GM18517 (cell line): ENCODE results near the gene DGKI.

Experiments
- ATAC-seq: cut with Tn5 transposase; IDR thresholded peaks from one replicate; pipeline ENCODE4 v1.9.1; 2021; ENCODE audit warnings: mild to moderate bottlenecking, moderate library complexity; ENCODE audit not compliant: unreplicated experiment

DGKI gene

GRCh38 chr7:137791930-137792329 lies 54.8 kb downstream of the DGKI start:
- no peak for ATAC-seq

GRCh38 chr7:137790828-137791227 lies 55.9 kb downstream of the DGKI start:
- ATAC-seq = no peak

GRCh38 chr7:137789215-137789882 lies 57.4 kb downstream of the DGKI start:
- ATAC-seq = no peak

- no peak for ATAC-seq
Measured at GRCh38 chr7:137787301-137787976, 59.3 kb downstream of the DGKI start.

- ATAC-seq = no peak
Measured at GRCh38 chr7:137778511-137778910, 68.3 kb downstream of the DGKI start.

- no peak for ATAC-seq
Measured at GRCh38 chr7:137774793-137775201, 72.0 kb downstream of the DGKI start.

GRCh38 chr7:137772748-137773147 lies 74.0 kb downstream of the DGKI start:
- ATAC-seq = no peak

GRCh38 chr7:137772316-137772715 lies 74.5 kb downstream of the DGKI start:
- ATAC-seq = no peak

GRCh38 chr7:137771679-137772078 lies 75.1 kb downstream of the DGKI start:
- ATAC-seq = no peak

GRCh38 chr7:137771273-137771672 lies 75.5 kb downstream of the DGKI start:
- no peak for ATAC-seq

- no peak for ATAC-seq
Measured at GRCh38 chr7:137768366-137768765, 78.4 kb downstream of the DGKI start.

GRCh38 chr7:137762334-137762733 lies 84.4 kb downstream of the DGKI start:
- ATAC-seq = no peak

- ATAC-seq = no peak
Measured at GRCh38 chr7:137760111-137760510, 86.7 kb downstream of the DGKI start.

GRCh38 chr7:137757146-137757925 lies 89.4 kb downstream of the DGKI start:
- no peak for ATAC-seq

GRCh38 chr7:137755846-137756651 lies 90.7 kb downstream of the DGKI start:
- ATAC-seq = no peak

- no peak for ATAC-seq
Measured at GRCh38 chr7:137755427-137755826, 91.3 kb downstream of the DGKI start.

- ATAC-seq = no peak
Measured at GRCh38 chr7:137753948-137754851, 92.6 kb downstream of the DGKI start.

- ATAC-seq = no peak
Measured at GRCh38 chr7:137753575-137753947, 93.2 kb downstream of the DGKI start.

- no peak for ATAC-seq
Measured at GRCh38 chr7:137753067-137753466, 93.7 kb downstream of the DGKI start.

GRCh38 chr7:137751361-137752009 lies 95.3 kb downstream of the DGKI start:
- ATAC-seq = no peak
